Neural progenitor cell (in vitro differentiated cells): ENCODE measurements around the gene AK2.

ENCODE experiments used
- CTCF ChIP-seq: fragments of 200-600 bp; sonication (generic); IDR thresholded peaks from 2 replicates; pipeline ENCODE4 v1.5.1; 2017; ENCODE audit warnings: antibody characterized with exemption, mild to moderate bottlenecking
- EZH2phosphoT487 ChIP-seq: fragments of 200-600 bp; sonication (generic); IDR thresholded peaks from 2 replicates; pipeline ENCODE4 v1.6.1; 2017; ENCODE audit warnings: antibody characterized with exemption

GRCh38 chr1:33025761-33026160 lies 10.9 kb downstream of the AK2 start:
- no peak for TF ChIP-seq CTCF
- no peak for TF ChIP-seq EZH2phosphoT487
